ENCODE results near the gene MACROD2. TPM values are rescaled to one million over a fixed set of nuclear protein-coding genes. Genes with fewer than 3 reads are reported as not detected.

MACROD2 gene
- total and polyA plus RNA-seq, 2 experiments from 2014 or later = 2.8 to 4.3 TPM

DNA sequence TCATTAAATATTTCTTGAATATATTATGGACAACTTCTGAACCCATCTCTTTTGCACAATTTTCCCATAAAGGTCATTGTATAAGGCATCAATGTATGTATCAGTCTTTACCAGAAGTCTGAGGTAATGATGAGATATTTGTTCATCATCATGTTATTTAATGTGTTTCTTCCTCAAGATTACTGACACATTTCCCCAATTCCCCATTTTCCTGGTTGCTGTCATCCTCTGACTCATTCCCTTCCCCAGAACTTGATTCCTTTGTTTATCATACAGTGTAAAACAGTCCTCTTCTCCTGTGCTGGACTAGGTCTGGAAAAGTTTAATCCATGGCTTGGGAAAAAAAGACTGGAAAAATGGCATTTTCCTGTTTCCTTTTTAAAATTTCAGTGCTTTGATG is 450.0 kb downstream of the MACROD2 start (continued):
- TF ChIP-seq, protein P1, sequence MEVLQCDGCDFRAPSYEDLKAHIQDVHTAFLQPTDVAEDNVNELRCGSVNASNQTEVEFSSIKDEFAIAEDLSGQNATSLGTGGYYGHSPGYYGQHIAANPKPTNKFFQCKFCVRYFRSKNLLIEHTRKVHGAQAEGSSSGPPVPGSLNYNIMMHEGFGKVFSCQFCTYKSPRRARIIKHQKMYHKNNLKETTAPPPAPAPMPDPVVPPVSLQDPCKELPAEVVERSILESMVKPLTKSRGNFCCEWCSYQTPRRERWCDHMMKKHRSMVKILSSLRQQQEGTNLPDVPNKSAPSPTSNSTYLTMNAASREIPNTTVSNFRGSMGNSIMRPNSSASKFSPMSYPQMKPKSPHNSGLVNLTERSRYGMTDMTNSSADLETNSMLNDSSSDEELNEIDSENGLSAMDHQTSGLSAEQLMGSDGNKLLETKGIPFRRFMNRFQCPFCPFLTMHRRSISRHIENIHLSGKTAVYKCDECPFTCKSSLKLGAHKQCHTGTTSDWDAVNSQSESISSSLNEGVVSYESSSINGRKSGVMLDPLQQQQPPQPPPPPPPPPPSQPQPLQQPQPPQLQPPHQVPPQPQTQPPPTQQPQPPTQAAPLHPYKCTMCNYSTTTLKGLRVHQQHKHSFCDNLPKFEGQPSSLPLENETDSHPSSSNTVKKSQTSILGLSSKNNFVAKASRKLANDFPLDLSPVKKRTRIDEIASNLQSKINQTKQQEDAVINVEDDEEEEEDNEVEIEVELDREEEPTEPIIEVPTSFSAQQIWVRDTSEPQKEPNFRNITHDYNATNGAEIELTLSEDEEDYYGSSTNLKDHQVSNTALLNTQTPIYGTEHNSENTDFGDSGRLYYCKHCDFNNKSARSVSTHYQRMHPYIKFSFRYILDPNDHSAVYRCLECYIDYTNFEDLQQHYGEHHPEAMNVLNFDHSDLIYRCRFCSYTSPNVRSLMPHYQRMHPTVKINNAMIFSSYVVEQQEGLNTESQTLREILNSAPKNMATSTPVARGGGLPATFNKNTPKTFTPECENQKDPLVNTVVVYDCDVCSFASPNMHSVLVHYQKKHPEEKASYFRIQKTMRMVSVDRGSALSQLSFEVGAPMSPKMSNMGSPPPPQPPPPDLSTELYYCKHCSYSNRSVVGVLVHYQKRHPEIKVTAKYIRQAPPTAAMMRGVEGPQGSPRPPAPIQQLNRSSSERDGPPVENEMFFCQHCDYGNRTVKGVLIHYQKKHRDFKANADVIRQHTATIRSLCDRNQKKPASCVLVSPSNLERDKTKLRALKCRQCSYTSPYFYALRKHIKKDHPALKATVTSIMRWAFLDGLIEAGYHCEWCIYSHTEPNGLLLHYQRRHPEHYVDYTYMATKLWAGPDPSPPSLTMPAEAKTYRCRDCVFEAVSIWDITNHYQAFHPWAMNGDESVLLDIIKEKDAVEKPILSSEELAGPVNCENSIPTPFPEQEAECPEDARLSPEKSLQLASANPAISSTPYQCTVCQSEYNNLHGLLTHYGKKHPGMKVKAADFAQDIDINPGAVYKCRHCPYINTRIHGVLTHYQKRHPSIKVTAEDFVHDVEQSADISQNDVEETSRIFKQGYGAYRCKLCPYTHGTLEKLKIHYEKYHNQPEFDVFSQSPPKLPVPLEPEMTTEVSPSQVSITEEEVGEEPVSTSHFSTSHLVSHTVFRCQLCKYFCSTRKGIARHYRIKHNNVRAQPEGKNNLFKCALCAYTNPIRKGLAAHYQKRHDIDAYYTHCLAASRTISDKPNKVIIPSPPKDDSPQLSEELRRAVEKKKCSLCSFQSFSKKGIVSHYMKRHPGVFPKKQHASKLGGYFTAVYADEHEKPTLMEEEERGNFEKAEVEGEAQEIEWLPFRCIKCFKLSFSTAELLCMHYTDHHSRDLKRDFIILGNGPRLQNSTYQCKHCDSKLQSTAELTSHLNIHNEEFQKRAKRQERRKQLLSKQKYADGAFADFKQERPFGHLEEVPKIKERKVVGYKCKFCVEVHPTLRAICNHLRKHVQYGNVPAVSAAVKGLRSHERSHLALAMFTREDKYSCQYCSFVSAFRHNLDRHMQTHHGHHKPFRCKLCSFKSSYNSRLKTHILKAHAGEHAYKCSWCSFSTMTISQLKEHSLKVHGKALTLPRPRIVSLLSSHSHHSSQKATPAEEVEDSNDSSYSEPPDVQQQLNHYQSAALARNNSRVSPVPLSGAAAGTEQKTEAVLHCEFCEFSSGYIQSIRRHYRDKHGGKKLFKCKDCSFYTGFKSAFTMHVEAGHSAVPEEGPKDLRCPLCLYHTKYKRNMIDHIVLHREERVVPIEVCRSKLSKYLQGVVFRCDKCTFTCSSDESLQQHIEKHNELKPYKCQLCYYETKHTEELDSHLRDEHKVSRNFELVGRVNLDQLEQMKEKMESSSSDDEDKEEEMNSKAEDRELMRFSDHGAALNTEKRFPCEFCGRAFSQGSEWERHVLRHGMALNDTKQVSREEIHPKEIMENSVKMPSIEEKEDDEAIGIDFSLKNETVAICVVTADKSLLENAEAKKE (CRISPR knock-in tag; IDR thresholded peaks at IDR 0.05) = no peak
- TF ChIP-seq ZNF114 (CRISPR knock-in tag; IDR thresholded peaks at IDR 0.05) (no peak), EZH2phosphoT487 (IDR thresholded peaks at IDR 0.05; ENCODE audit: unreplicated experiment) (no peak), ETS1 (IDR thresholded peaks at IDR 0.05) (no peak), STAT1 (IDR thresholded peaks at IDR 0.05; ENCODE audit: unreplicated experiment) (no peak), JUNB (IDR thresholded peaks at IDR 0.05; ENCODE audit: unreplicated experiment) (no peak), NANOG (IDR thresholded peaks at IDR 0.05; ENCODE audit: borderline replicate concordance) (no peak), ZNF331 (CRISPR knock-in tag; IDR thresholded peaks at IDR 0.05; ENCODE audit: low read depth) (no peak)
- TF ChIP-seq, protein P2, sequence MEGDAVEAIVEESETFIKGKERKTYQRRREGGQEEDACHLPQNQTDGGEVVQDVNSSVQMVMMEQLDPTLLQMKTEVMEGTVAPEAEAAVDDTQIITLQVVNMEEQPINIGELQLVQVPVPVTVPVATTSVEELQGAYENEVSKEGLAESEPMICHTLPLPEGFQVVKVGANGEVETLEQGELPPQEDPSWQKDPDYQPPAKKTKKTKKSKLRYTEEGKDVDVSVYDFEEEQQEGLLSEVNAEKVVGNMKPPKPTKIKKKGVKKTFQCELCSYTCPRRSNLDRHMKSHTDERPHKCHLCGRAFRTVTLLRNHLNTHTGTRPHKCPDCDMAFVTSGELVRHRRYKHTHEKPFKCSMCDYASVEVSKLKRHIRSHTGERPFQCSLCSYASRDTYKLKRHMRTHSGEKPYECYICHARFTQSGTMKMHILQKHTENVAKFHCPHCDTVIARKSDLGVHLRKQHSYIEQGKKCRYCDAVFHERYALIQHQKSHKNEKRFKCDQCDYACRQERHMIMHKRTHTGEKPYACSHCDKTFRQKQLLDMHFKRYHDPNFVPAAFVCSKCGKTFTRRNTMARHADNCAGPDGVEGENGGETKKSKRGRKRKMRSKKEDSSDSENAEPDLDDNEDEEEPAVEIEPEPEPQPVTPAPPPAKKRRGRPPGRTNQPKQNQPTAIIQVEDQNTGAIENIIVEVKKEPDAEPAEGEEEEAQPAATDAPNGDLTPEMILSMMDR (conservative IDR thresholded peaks at IDR 0.05; ENCODE audit: low read depth in 2 of 2) = no peak

All from GM23338 (cell line).